ENCODE measurements around the gene TOB1. TPM values are rescaled to one million over a fixed set of nuclear protein-coding genes. Genes with fewer than 3 reads are reported as not detected.

Gene TOB1
- total RNA-seq, 4 donors from 2014 or later = 48.6 to 142 (median 81.3) TPM

GRCh38 chr17:50835301-50836234, 30.6 kb downstream of the TOB1 start, which contains the start of gene WFIKKN2:
Gene WFIKKN2, plus strand, starts transcription at chr17:50835586. Its CDS starts 352 bp downstream, at chr17:50835938.
- Histone ChIP-seq H3K27me3 (no peaks in the 10 kb centered on the region), H3K27ac (peak within 1 kb of the TSS in 3 of 4 donors; percentile 0 to 77 (median 6))
- no peak for DNase-seq (ENCODE audit: low spot score in 2 of 2)

GRCh38 chr17:50834429-50835300, 31.5 kb downstream of the TOB1 start:
- Histone ChIP-seq H3K9me3 (no peaks in the 10 kb centered on the region), H3K4me3 (peak overlapping the region in 3 of 4 donors; percentile 24 to 42 (median 30)), H3K4me1 (peaks cover 0 to 51% (median 7%) of the 10 kb centered on the region in 4 donors), H3K36me3 (no peaks in the 10 kb centered on the region), H3K27ac (peak overlapping the region in 3 of 4 donors; percentile 0 to 77 (median 6)), H3K27me3 (no peaks in the 10 kb centered on the region)
- TF ChIP-seq CTCF (IDR thresholded peaks at IDR 0.05) (no peak), EP300 (IDR thresholded peaks at IDR 0.05) (no peak), POLR2A (IDR thresholded peaks at IDR 0.05) (no peak)
- 28 to 42% methylated on average over 37 to 38 of the region's 38 CpGs for WGBS, 2 donors
- DNase-seq (ENCODE audit: low spot score in 2 of 2) = no peak

More at GRCh38 chr17:50835301-50836234, 30.6 kb downstream of the TOB1 start, which contains the start of gene WFIKKN2:
- Histone ChIP-seq H3K9me3 (no peaks in the 10 kb centered on the region), H3K4me1 (peaks cover 0 to 45% (median 7%) of the 10 kb centered on the region in 4 donors), H3K4me3 (peak within 1 kb of the TSS in 3 of 4 donors; percentile 24 to 42 (median 30)), H3K36me3 (no peaks in the 10 kb centered on the region)
- WGBS, 2 donors = 67 to 68% methylated on average over 30 to 38 of the region's 39 CpGs
- TF ChIP-seq POLR2A (IDR thresholded peaks at IDR 0.05) = no peak
- TF ChIP-seq CTCF (IDR thresholded peaks at IDR 0.05) = no peak
- no peak for TF ChIP-seq EP300 (IDR thresholded peaks at IDR 0.05)

GRCh38 chr17:50833510-50834428, 32.4 kb downstream of the TOB1 start:
- Histone ChIP-seq H3K4me3 (no peak overlapping the region), H3K27ac (peak overlapping the region in 1 of 4 donors; percentile 77), H3K27me3 (no peaks in the 10 kb centered on the region), H3K36me3 (no peaks in the 10 kb centered on the region), H3K9me3 (no peaks in the 10 kb centered on the region), H3K4me1 (peaks cover 0 to 51% (median 7%) of the 10 kb centered on the region in 4 donors)
- 88 to 89% methylated on average over 36 to 37 of the region's 38 CpGs for WGBS, 2 donors
- no peak for DNase-seq (ENCODE audit: low spot score in 2 of 2)
- TF ChIP-seq EP300 (IDR thresholded peaks at IDR 0.05) (no peak), POLR2A (IDR thresholded peaks at IDR 0.05) (no peak), CTCF (IDR thresholded peaks at IDR 0.05) (no peak)

- no peak for DNase-seq (ENCODE audit: low spot score in 2 of 2)
- TF ChIP-seq EP300 (IDR thresholded peaks at IDR 0.05) (no peak), CTCF (IDR thresholded peaks at IDR 0.05) (no peak), POLR2A (IDR thresholded peaks at IDR 0.05) (no peak)
- no peak overlapping the region for H3K27ac ChIP-seq
These were observed 33.2 kb downstream of the TOB1 start for GRCh38 chr17:50832864-50833381.

More at GRCh38 chr17:50832864-50833381, 33.2 kb downstream of the TOB1 start:
- H3K4me1 ChIP-seq = peaks cover 0 to 47% (median 7%) of the 10 kb centered on the region in 4 donors
- no peaks in the 10 kb centered on the region for H3K9me3 ChIP-seq
- 69 to 71% methylated on average over 9 to 13 of the region's 13 CpGs for WGBS, 2 donors
- no peaks in the 10 kb centered on the region for H3K36me3 ChIP-seq
- H3K27me3 ChIP-seq = no peaks in the 10 kb centered on the region
- no peak overlapping the region for H3K4me3 ChIP-seq
